SU-DHL-6 (cell line): ENCODE measurements around the gene IQCN.

Experiments
- H2AFZ ChIP-seq: fragments of 200-600 bp; sonication (generic); 2 replicates; pipeline ENCODE4 v1.6.1; 2014; ENCODE audit warnings: low read depth, mild to moderate bottlenecking, moderate library complexity, mixed read lengths, antibody characterized with exemption, low read length; ENCODE audit not compliant: severe bottlenecking
- H3F3A ChIP-seq: fragments of 200-600 bp; shearing (Covaris generic); 2 replicates; pipeline ENCODE4 v1.6.0; 2016; ENCODE audit warnings: antibody characterized with exemption, mild to moderate bottlenecking; ENCODE audit not compliant: insufficient read depth
- H3K27ac ChIP-seq: fragments of 200-600 bp; sonication (generic); 2 replicates; pipeline ENCODE4 v1.5.1; 2016; ENCODE audit warnings: low read depth, mild to moderate bottlenecking, low read length, moderate library complexity, mixed read lengths
- H3K27me3 ChIP-seq: fragments of 200-600 bp; sonication (generic), shearing (Covaris generic); 2 replicates; pipeline ENCODE4 v1.6.0; 2014; ENCODE audit warnings: mild to moderate bottlenecking, low read length
- H3K36me3 ChIP-seq: fragments of 200-600 bp; sonication (generic); 2 replicates; pipeline ENCODE4 v1.6.1; 2014; ENCODE audit warnings: mild to moderate bottlenecking, low read length, mixed read lengths
- H3K4me2 ChIP-seq: fragments of 300-600, 200-600 bp; shearing (Covaris generic), sonication (generic); 2 replicates; pipeline ENCODE4 v1.6.0; 2014; ENCODE audit warnings: low read length, low read depth, mild to moderate bottlenecking; ENCODE audit not compliant: poor library complexity, severe bottlenecking
- H3K4me3 ChIP-seq: fragments of 200-600 bp; sonication (generic); 2 replicates; pipeline ENCODE4 v1.5.1; 2014; ENCODE audit warnings: antibody characterized with exemption, low read length, mild to moderate bottlenecking, mixed read lengths; ENCODE audit not compliant: insufficient read depth, poor library complexity, severe bottlenecking
- H3K79me2 ChIP-seq: fragments of 200-600 bp; sonication (generic); 2 replicates; pipeline ENCODE4 v1.6.1; 2014; ENCODE audit warnings: mild to moderate bottlenecking, low read length, moderate library complexity; ENCODE audit not compliant: insufficient read depth
- H3K9ac ChIP-seq: fragments of 200-600 bp; sonication (generic); 2 replicates; pipeline ENCODE4 v1.7.0; 2014; ENCODE audit warnings: mild to moderate bottlenecking, low read length
- H3K9me2 ChIP-seq: fragments of 200-600 bp; sonication (generic); replicated peaks from 2 replicates; pipeline ENCODE4 v1.6.1; 2014; ENCODE audit warnings: low read length; ENCODE audit not compliant: insufficient read depth
- H3K9me3 ChIP-seq: fragments of 200-600 bp; sonication (generic); 2 replicates; pipeline ENCODE4 v1.6.1; 2014; ENCODE audit warnings: low read length, mixed read lengths; ENCODE audit not compliant: insufficient read depth
- H4K20me1 ChIP-seq: fragments of 200-600 bp; sonication (generic); 2 replicates; pipeline ENCODE4 v1.6.1; 2014; ENCODE audit warnings: low read depth, mild to moderate bottlenecking, antibody characterized with exemption, low read length, moderate library complexity, mixed read lengths
- CTCF ChIP-seq: fragments of 200-600 bp; sonication (generic); IDR thresholded peaks from one replicate; pipeline ENCODE4 v1.5.1; 2017; ENCODE audit warnings: antibody characterized with exemption, mild to moderate bottlenecking, low read length, moderate library complexity; ENCODE audit not compliant: insufficient read depth, poor library complexity, severe bottlenecking
- EZH2phosphoT487 ChIP-seq: fragments of 200-600 bp; sonication (generic), shearing (Covaris generic); conservative IDR thresholded peaks from 2 replicates; pipeline ENCODE4 v1.6.1; 2018; ENCODE audit warnings: mild to moderate bottlenecking, antibody characterized with exemption, low read length, moderate library complexity, mixed read lengths

IQCN gene

GRCh38 chr19:18312092-18312534 lies 37.9 kb upstream of the IQCN start:
- Histone ChIP-seq H3K36me3 (no peaks in the 10 kb centered on the region), H3K9ac (no peak overlapping the region), H3F3A (peaks cover under 1% of the 10 kb centered on the region; the same call in 1 of the 2 replicates), H3K27ac (no peak overlapping the region), H3K4me3 (no peak overlapping the region), H3K4me2 (no peak overlapping the region), H3K79me2 (no peaks in the 10 kb centered on the region), H3K27me3 (no peaks in the 10 kb centered on the region), H3K9me2 (no peaks in the 10 kb centered on the region), H3K9me3 (no peaks in the 10 kb centered on the region), H2AFZ (no peak overlapping the region), H4K20me1 (no peaks in the 10 kb centered on the region)
- TF ChIP-seq EZH2phosphoT487, result no peak
- TF ChIP-seq CTCF, result no peak

- Histone ChIP-seq H3K4me2 (no peak overlapping the region), H3K27ac (no peak overlapping the region), H3K79me2 (no peaks in the 10 kb centered on the region), H3K9me2 (no peaks in the 10 kb centered on the region), H2AFZ (no peak overlapping the region), H3K9me3 (no peaks in the 10 kb centered on the region), H4K20me1 (no peaks in the 10 kb centered on the region), H3K9ac (no peak overlapping the region), H3F3A (peaks cover 6% of the 10 kb centered on the region; the same call in 1 of the 2 replicates), H3K27me3 (no peaks in the 10 kb centered on the region), H3K4me3 (no peak overlapping the region), H3K36me3 (no peaks in the 10 kb centered on the region)
- no peak for TF ChIP-seq EZH2phosphoT487
- TF ChIP-seq CTCF, result no peak
Observed at GRCh38 chr19:18311502-18312091, 37.3 kb upstream of the IQCN start.

GRCh38 chr19:18310966-18311365 lies 36.7 kb upstream of the IQCN start:
- TF ChIP-seq EZH2phosphoT487, result no peak
- no peak for TF ChIP-seq CTCF
- Histone ChIP-seq H3K36me3 (no peaks in the 10 kb centered on the region), H3K79me2 (no peaks in the 10 kb centered on the region), H3F3A (peaks cover 6% of the 10 kb centered on the region; the same call in 1 of the 2 replicates), H3K27me3 (no peaks in the 10 kb centered on the region), H3K4me2 (no peak overlapping the region), H3K9ac (no peak overlapping the region), H2AFZ (no peak overlapping the region), H3K4me3 (no peak overlapping the region), H4K20me1 (no peaks in the 10 kb centered on the region), H3K27ac (no peak overlapping the region), H3K9me2 (no peaks in the 10 kb centered on the region), H3K9me3 (no peaks in the 10 kb centered on the region)
